SU-DHL-6 (cell line): ENCODE results near the gene GAR1.
"Not testable (repeated sequence)": the region's sequence is repeated elsewhere in the genome, so short reads cannot be mapped to it uniquely, and the experiment has no call there.

Source experiments
- CTCF ChIP-seq: fragments of 200-600 bp; sonication (generic); IDR thresholded peaks from one replicate; pipeline ENCODE4 v1.5.1; 2017; ENCODE audit warnings: antibody characterized with exemption, mild to moderate bottlenecking, low read length, moderate library complexity; ENCODE audit not compliant: insufficient read depth, poor library complexity, severe bottlenecking
- EZH2phosphoT487 ChIP-seq: fragments of 200-600 bp; sonication (generic), shearing (Covaris generic); conservative IDR thresholded peaks from 2 replicates; pipeline ENCODE4 v1.6.1; 2018; ENCODE audit warnings: mild to moderate bottlenecking, antibody characterized with exemption, low read length, moderate library complexity, mixed read lengths

- TF ChIP-seq CTCF, EZH2phosphoT487: not testable (repeated sequence)
These were observed 33.5 kb upstream of the GAR1 start for GRCh38 chr4:109782092-109782491.
